TTC549 (cell line): ENCODE data around the gene NFYC.

Experiments
- FAIRE-seq: peaks from 2 replicates; lab custom pipeline; 2012; peaks lifted over from hg19 to GRCh38; lab: Jason Lieb, UNC

NFYC gene

GRCh38 chr1:40691538-40692428, at the start of gene NFYC:
TSS of gene NFYC (plus strand) at chr1:40691704. CDS start at chr1:40738844, 47,140 bp downstream.
- peak; percentile 39 for FAIRE-seq

GRCh38 chr1:40645118-40645680, 46.3 kb upstream of the NFYC start:
- FAIRE-seq, result no peak

- FAIRE-seq, result no peak
Measured at GRCh38 chr1:40646315-40646714, 45.2 kb upstream of the NFYC start.

GRCh38 chr1:40648200-40648599, 43.3 kb upstream of the NFYC start:
- FAIRE-seq, result no peak

- FAIRE-seq, result no peak
Measured at GRCh38 chr1:40648928-40649591, 42.4 kb upstream of the NFYC start.

- FAIRE-seq, result no peak
Measured at GRCh38 chr1:40649592-40649930, 41.9 kb upstream of the NFYC start.

GRCh38 chr1:40650075-40650474, 41.4 kb upstream of the NFYC start:
- no peak for FAIRE-seq

- no peak for FAIRE-seq
Measured at GRCh38 chr1:40651138-40651857, 40.2 kb upstream of the NFYC start.

- FAIRE-seq, result no peak
Measured at GRCh38 chr1:40652468-40652867, 39.0 kb upstream of the NFYC start.

- no peak for FAIRE-seq
Measured at GRCh38 chr1:40652979-40653378, 38.5 kb upstream of the NFYC start.

- FAIRE-seq, result no peak
Measured at GRCh38 chr1:40653851-40654537, 37.5 kb upstream of the NFYC start.

GRCh38 chr1:40657046-40657445, 34.5 kb upstream of the NFYC start:
- FAIRE-seq, result no peak

GRCh38 chr1:40658751-40659648, 32.5 kb upstream of the NFYC start:
- FAIRE-seq, result no peak

GRCh38 chr1:40659649-40659947, 31.9 kb upstream of the NFYC start:
- FAIRE-seq, result no peak

- FAIRE-seq, result no peak
Measured at GRCh38 chr1:40661678-40662077, 29.8 kb upstream of the NFYC start.

GRCh38 chr1:40662151-40662550, 29.4 kb upstream of the NFYC start:
- FAIRE-seq, result no peak

- FAIRE-seq, result no peak
Measured at GRCh38 chr1:40662864-40663263, 28.6 kb upstream of the NFYC start.

- no peak for FAIRE-seq
Measured at GRCh38 chr1:40663324-40664166, 28.0 kb upstream of the NFYC start.

GRCh38 chr1:40664167-40664537, 27.4 kb upstream of the NFYC start:
- no peak for FAIRE-seq

- no peak for FAIRE-seq
Measured at GRCh38 chr1:40664791-40665190, 26.7 kb upstream of the NFYC start.
